Urothelium cell line (cell line): ENCODE results near the gene KCNG1.
A peak's percentile ranks its signal among the peaks of the same experiment; 100 is the strongest.

ENCODE experiments used
- DNase-seq: peaks from one replicate; pipeline ENCODE4 v3.0.0; 2011; ENCODE audit warnings: low spot score, mixed read lengths
- FAIRE-seq: peaks from 2 replicates; lab custom pipeline; 2011; peaks lifted over from hg19 to GRCh38; lab: Jason Lieb, UNC

Gene KCNG1

GRCh38 chr20:51014797-51015722, 7.8 kb downstream of the KCNG1 start:
- DNase-seq (peak; percentile 90), FAIRE-seq (peak; percentile 46)

GRCh38 chr20:51013577-51014330, 9.2 kb downstream of the KCNG1 start:
- DNase-seq = no peak
- no peak for FAIRE-seq

- FAIRE-seq (peak; percentile 59), DNase-seq (no peak)
These were observed 10.6 kb downstream of the KCNG1 start for GRCh38 chr20:51012357-51012756.

- DNase-seq (no peak), FAIRE-seq (no peak)
These were observed 11.4 kb downstream of the KCNG1 start for GRCh38 chr20:51011479-51011878.

GRCh38 chr20:51010932-51011331, 12.0 kb downstream of the KCNG1 start:
- DNase-seq (no peak), FAIRE-seq (no peak)

GRCh38 chr20:51010043-51010365, 12.9 kb downstream of the KCNG1 start:
- no peak for DNase-seq
- FAIRE-seq = no peak

- no peak for DNase-seq
- FAIRE-seq = no peak
These were observed 13.4 kb downstream of the KCNG1 start for GRCh38 chr20:51009303-51010042.

- FAIRE-seq (no peak), DNase-seq (no peak)
These were observed 14.2 kb downstream of the KCNG1 start for GRCh38 chr20:51008718-51009117.

- no peak for FAIRE-seq
- DNase-seq = no peak
These were observed 17.7 kb downstream of the KCNG1 start for GRCh38 chr20:51005214-51005613.

- FAIRE-seq (no peak), DNase-seq (no peak)
These were observed 18.1 kb downstream of the KCNG1 start for GRCh38 chr20:51004781-51005180.

GRCh38 chr20:51004305-51004727, 18.6 kb downstream of the KCNG1 start:
- FAIRE-seq (no peak), DNase-seq (no peak)

- DNase-seq = no peak
- FAIRE-seq = peak; percentile 17
These were observed 19.2 kb downstream of the KCNG1 start for GRCh38 chr20:51003753-51004152.

GRCh38 chr20:51002633-51003032, 20.3 kb downstream of the KCNG1 start:
- FAIRE-seq (peak; percentile 71), DNase-seq (no peak)

GRCh38 chr20:51001430-51002265, 21.3 kb downstream of the KCNG1 start:
- DNase-seq (no peak), FAIRE-seq (no peak)

- no peak for FAIRE-seq
- no peak for DNase-seq
These were observed 23.6 kb downstream of the KCNG1 start for GRCh38 chr20:50999355-50999754.

GRCh38 chr20:50996901-50997865, 25.7 kb downstream of the KCNG1 start:
- DNase-seq (peak; percentile 71), FAIRE-seq (peak; percentile 63)

GRCh38 chr20:50995506-50995905, 27.4 kb downstream of the KCNG1 start:
- FAIRE-seq = no peak

GRCh38 chr20:50993876-50994275, 29.0 kb downstream of the KCNG1 start:
- DNase-seq (no peak), FAIRE-seq (peak; percentile 5)

More at GRCh38 chr20:50995506-50995905, 27.4 kb downstream of the KCNG1 start:
- DNase-seq = no peak
